H1 (cell line): Measurements from ENCODE around the gene ADGRF5. TPM values are rescaled to one million over a fixed set of nuclear protein-coding genes. Genes with fewer than 3 reads are reported as not detected.

ENCODE experiments used
- CTCF ChIA-PET: fragments of 300-600 bp; sonication (Branson Sonifier 250); formaldehyde crosslinking; loops from one replicate; lab custom pipeline; 2021; ENCODE audit not compliant: partially characterized antibody; lab: Charles Lee
- POLR2A ChIA-PET: fragments of 300-600 bp; sonication (Branson Sonifier 250); formaldehyde crosslinking; loops from one replicate; lab custom pipeline; 2021; ENCODE audit warnings: inconsistent platforms; ENCODE audit not compliant: partially characterized antibody; lab: Charles Lee
- DNase-seq, 2 experiments: peaks; one replicate each; pipeline versions ENCODE4 v3.0.0 to v3.0.0-alpha.2; 2010 to 2022; ENCODE audit warnings: low spot score in 2 of 2, low read depth in 1 of 2, mixed read lengths in 1 of 2
- FAIRE-seq: peaks from 2 replicates; lab custom pipeline; 2011; peaks lifted over from hg19 to GRCh38; lab: Jason Lieb, UNC
- H2AFZ ChIP-seq: 2 replicates; pipeline ENCODE4 v1.8.1; 2012; ENCODE audit warnings: low read length, inconsistent platforms
- H2AK5ac ChIP-seq: 2 replicates; pipeline ENCODE4 v1.6.1; 2013; ENCODE audit warnings: low read depth, low read length
- H2BK120ac ChIP-seq: replicated peaks from 2 replicates; pipeline ENCODE3; 2013; ENCODE audit warnings: low read depth, low read length, inconsistent platforms
- H2BK12ac ChIP-seq: 2 replicates; pipeline ENCODE4 v1.6.1; 2013; ENCODE audit warnings: low read depth, low read length
- H2BK15ac ChIP-seq: 2 replicates; pipeline ENCODE4 v1.6.1; 2013; ENCODE audit warnings: low read length
- H2BK20ac ChIP-seq: 2 replicates; pipeline ENCODE4 v1.6.1; 2013; ENCODE audit warnings: low read length
- H2BK5ac ChIP-seq: 2 replicates; pipeline ENCODE4 v1.6.1; 2013; ENCODE audit warnings: low read depth, low read length
- H3K14ac ChIP-seq: 2 replicates; pipeline ENCODE4 v1.6.1; 2013; ENCODE audit warnings: inconsistent platforms; ENCODE audit not compliant: insufficient read length
- H3K18ac ChIP-seq: 2 replicates; pipeline ENCODE4 v1.6.1; 2013; ENCODE audit warnings: low read length; ENCODE audit errors: extremely low read depth
- H3K23ac ChIP-seq: 2 replicates; pipeline ENCODE4 v1.6.1; 2013; ENCODE audit warnings: inconsistent platforms; ENCODE audit not compliant: insufficient read length
- H3K23me2 ChIP-seq: 2 replicates; pipeline ENCODE4 v1.6.1; 2013; ENCODE audit warnings: low read depth, low read length
- H3K27ac ChIP-seq: 2 replicates; pipeline ENCODE4 v1.6.1; 2011; ENCODE audit warnings: low read depth, low read length, inconsistent platforms
- H3K27me3 ChIP-seq, 4 experiments: replicated peaks in 1 of 4; 1 replicate in 1 of 4; 2 replicates in 3 of 4; pipeline versions ENCODE4 v1.6.1 to v1.8.1; 2011 to 2013; ENCODE audit warnings: low read length in 3 of 4, mild to moderate bottlenecking in 3 of 4, inconsistent platforms in 2 of 4, mixed read lengths in 2 of 4, moderate library complexity in 1 of 4; ENCODE audit not compliant: control insufficient read depth in 3 of 4, insufficient read depth in 3 of 4; ENCODE audit errors: extremely low read depth in 1 of 4
- H3K36me3 ChIP-seq, 4 experiments: 2 replicates each; pipeline versions ENCODE4 v1.6.1 to v1.8.1; 2011 to 2013; ENCODE audit warnings: mild to moderate bottlenecking in 4 of 4, low read length in 3 of 4, moderate library complexity in 2 of 4, control low read depth in 1 of 4, inconsistent platforms in 1 of 4; ENCODE audit not compliant: insufficient read depth in 4 of 4, control insufficient read depth in 2 of 4
- H3K4ac ChIP-seq: replicated peaks from 2 replicates; pipeline ENCODE3; 2013; ENCODE audit warnings: low read length, low read depth, mixed read lengths, inconsistent platforms; ENCODE audit not compliant: insufficient read length
- H3K4me1 ChIP-seq, 4 experiments: replicated peaks in 1 of 4; 1 replicate in 1 of 4; 2 replicates in 3 of 4; pipeline versions ENCODE4 v1.6.1 to v1.8.1; 2011 to 2013; ENCODE audit warnings: low read length in 3 of 4, inconsistent platforms in 2 of 4, mixed read lengths in 1 of 4; ENCODE audit not compliant: insufficient read depth in 4 of 4, control insufficient read depth in 3 of 4
- H3K4me2 ChIP-seq, 2 experiments: 2 replicates each; pipeline versions ENCODE4 v1.6.1 to v1.8.1; 2011 to 2013; ENCODE audit warnings: low read depth in 2 of 2, low read length in 2 of 2, control low read depth in 1 of 2, inconsistent platforms in 1 of 2, mild to moderate bottlenecking in 1 of 2; ENCODE audit not compliant: insufficient read depth in 1 of 2
- H3K4me3 ChIP-seq, 4 experiments: fragments of 200-600, 300-600 bp in 1 of 4; sonication (generic), shearing (Covaris generic), sonication (Bioruptor Twin) in 1 of 4; 2 replicates each; pipeline versions ENCODE4 v1.5.1 to v1.8.1; 2011 to 2016; ENCODE audit warnings: low read length in 4 of 4, low read depth in 3 of 4, control low read depth in 2 of 4, inconsistent platforms in 2 of 4, mild to moderate bottlenecking in 2 of 4, mixed read lengths in 1 of 4, moderate library complexity in 1 of 4; ENCODE audit not compliant: insufficient read depth in 2 of 4; ENCODE audit errors: extremely low read depth in 1 of 4
- H3K56ac ChIP-seq: replicated peaks from 2 replicates; pipeline ENCODE3; 2013; ENCODE audit warnings: low read depth, mild to moderate bottlenecking, mixed read lengths, low read length, inconsistent platforms; ENCODE audit not compliant: insufficient read length
- H3K79me1 ChIP-seq: 2 replicates; pipeline ENCODE4 v1.6.1; 2013; ENCODE audit warnings: low read depth, low read length, control low read depth
- H3K79me2 ChIP-seq, 2 experiments: 2 replicates each; pipeline versions ENCODE4 v1.6.1 to v1.8.1; 2012 to 2013; ENCODE audit warnings: low read length in 2 of 2, mild to moderate bottlenecking in 2 of 2, inconsistent platforms in 1 of 2; ENCODE audit not compliant: insufficient read depth in 2 of 2, control insufficient read depth in 1 of 2
- H3K9ac ChIP-seq, 4 experiments: replicated peaks in 1 of 4; 1 replicate in 1 of 4; 2 replicates in 3 of 4; pipeline versions ENCODE4 v1.6.1 to v1.8.1; 2011 to 2013; ENCODE audit warnings: low read depth in 3 of 4, low read length in 3 of 4, control low read depth in 2 of 4, mild to moderate bottlenecking in 2 of 4, moderate library complexity in 2 of 4, inconsistent platforms in 1 of 4; ENCODE audit errors: extremely low read depth in 1 of 4
- H3K9me3 ChIP-seq, 2 experiments: 2 replicates each; pipeline versions ENCODE4 v1.6.1 to v1.8.1; 2012 to 2013; ENCODE audit warnings: mild to moderate bottlenecking in 2 of 2, moderate library complexity in 2 of 2, control low read depth in 1 of 2, inconsistent platforms in 1 of 2, low read depth in 1 of 2, low read length in 1 of 2, mixed read lengths in 1 of 2; ENCODE audit not compliant: insufficient read depth in 2 of 2
- H4K20me1 ChIP-seq, 2 experiments: replicated peaks in 1 of 2; 2 replicates each; pipeline versions ENCODE3 to v1.8.1; 2011 to 2013; ENCODE audit warnings: inconsistent platforms in 2 of 2, low read length in 2 of 2, mild to moderate bottlenecking in 1 of 2; ENCODE audit not compliant: insufficient read depth in 2 of 2, control insufficient read depth in 1 of 2
- H4K5ac ChIP-seq: 2 replicates; pipeline ENCODE4 v1.6.1; 2013; ENCODE audit warnings: low read length, low read depth, mixed read lengths, inconsistent platforms; ENCODE audit not compliant: insufficient read length
- H4K8ac ChIP-seq: 2 replicates; pipeline ENCODE4 v1.8.0; 2013; ENCODE audit warnings: mild to moderate bottlenecking, moderate library complexity, low read length, inconsistent platforms; ENCODE audit not compliant: insufficient read depth; ENCODE audit errors: extremely low read depth
- H4K91ac ChIP-seq: replicated peaks from 2 replicates; pipeline ENCODE3; 2013; ENCODE audit warnings: low read length, mixed read lengths, inconsistent platforms; ENCODE audit not compliant: insufficient read length
- BCL11A ChIP-seq, 2 experiments: IDR thresholded peaks; one replicate each; pipeline ENCODE4 v1.6.1; 2011; ENCODE audit warnings: low read depth in 2 of 2, low read length in 2 of 2, mild to moderate bottlenecking in 2 of 2
- CEBPB ChIP-seq: IDR thresholded peaks from 2 replicates; pipeline ENCODE4 v1.6.1; 2012; ENCODE audit warnings: low read depth, low read length
- CHD1 ChIP-seq: IDR thresholded peaks from 2 replicates; pipeline ENCODE4 v1.6.1; 2012; ENCODE audit warnings: low read depth, low read length, improper control_type of control experiment
- EP300 ChIP-seq, 2 experiments: IDR thresholded peaks; 1 replicate in 1 of 2; 2 replicates in 1 of 2; pipeline ENCODE4 v1.6.1; 2011 to 2012; ENCODE audit warnings: low read depth in 2 of 2, low read length in 2 of 2, mild to moderate bottlenecking in 2 of 2, borderline replicate concordance in 1 of 2, inconsistent platforms in 1 of 2, moderate library complexity in 1 of 2
- NRF1 ChIP-seq: IDR thresholded peaks from 2 replicates; pipeline ENCODE4 v1.6.1; 2011; ENCODE audit warnings: mild to moderate bottlenecking, low read depth, low read length, improper control_type of control experiment
- POLR2AphosphoS5 ChIP-seq: IDR thresholded peaks from 2 replicates; pipeline ENCODE4 v1.6.1; 2011; ENCODE audit warnings: low read depth, low read length
- RXRA ChIP-seq: IDR thresholded peaks from 2 replicates; pipeline ENCODE4 v1.6.1; 2011; ENCODE audit warnings: low read depth, mild to moderate bottlenecking, low read length, moderate library complexity; ENCODE audit not compliant: insufficient read depth
- SRF ChIP-seq: IDR thresholded peaks from 2 replicates; pipeline ENCODE4 v1.6.1; 2011; ENCODE audit warnings: mild to moderate bottlenecking, low read depth, low read length, moderate library complexity
- YY1 ChIP-seq: IDR thresholded peaks from 2 replicates; pipeline ENCODE4 v1.6.1; 2011; ENCODE audit warnings: low read depth, mild to moderate bottlenecking, low read length
- WGBS, 2 experiments: shearing (Covaris generic) in 1 of 2; methylation state at CpG; one replicate each; pipeline versions ENCODE4 v1.1.6 to v1.1.7; 2013 to 2015; ENCODE audit warnings: low lambda C conversion rate in 2 of 2, mixed read lengths in 2 of 2, inconsistent platforms in 1 of 2, low coverage in 1 of 2, missing lambda C conversion rate in 1 of 2; ENCODE audit not compliant: insufficient replicate concordance in 2 of 2, insufficient coverage in 1 of 2, insufficient read length in 1 of 2; ENCODE audit errors: extremely low coverage in 1 of 2, missing lambda C conversion rate in 1 of 2; 5-methylcytosine and 5-hydroxymethylcytosine counted together
- polyA plus RNA-seq, 7 experiments: library from polyadenylated mRNA; depleted of rRNA in 3 of 7; stranded (reverse) in 5 of 7; unstranded in 2 of 7; fragments of >200 nt in 5 of 7; fragments of 200-250 nt in 2 of 7; gene quantifications; 1 replicate in 5 of 7; 2 replicates in 1 of 7; 4 replicates in 1 of 7; pipeline versions ENCODE4 v1.2.1 to v1.2.3, GENCODE V29; 2011 to 2013; ENCODE audit warnings: missing spikeins in 2 of 7, mixed read lengths in 2 of 7
- total RNA-seq: library from RNA; stranded (reverse); fragmentation: NEBNext Ultra II Directional; extraction: Animal tissue kit (Norgen Biotek cat#: 25700); gene quantifications from 2 replicates; pipeline ENCODE4 v1.2.1, GENCODE V29; 2021
- TF ChIP-seq, protein P1 (sequence below): IDR thresholded peaks from 2 replicates; pipeline ENCODE4 v1.6.1; 2011; ENCODE audit warnings: low read depth, mild to moderate bottlenecking, low read length; ENCODE audit not compliant: insufficient read depth
- TF ChIP-seq, protein P2 (sequence below), 3 experiments: IDR thresholded peaks; 1 replicate in 2 of 3; 2 replicates in 1 of 3; pipeline versions ENCODE4 v1.5.1 to v1.6.1; 2011; ENCODE audit warnings: low read length in 3 of 3, mild to moderate bottlenecking in 3 of 3, inconsistent platforms in 2 of 3, low read depth in 1 of 3, moderate library complexity in 1 of 3; ENCODE audit not compliant: insufficient read depth in 1 of 3; ENCODE audit errors: control extremely low read depth in 1 of 3

Gene ADGRF5
- total and polyA plus RNA-seq, 2 of the 8 experiments (the other 6 are each of a cell fraction or from before 2014, with no cell fraction given) = 0.06 TPM; not detected in 1

DNA sequence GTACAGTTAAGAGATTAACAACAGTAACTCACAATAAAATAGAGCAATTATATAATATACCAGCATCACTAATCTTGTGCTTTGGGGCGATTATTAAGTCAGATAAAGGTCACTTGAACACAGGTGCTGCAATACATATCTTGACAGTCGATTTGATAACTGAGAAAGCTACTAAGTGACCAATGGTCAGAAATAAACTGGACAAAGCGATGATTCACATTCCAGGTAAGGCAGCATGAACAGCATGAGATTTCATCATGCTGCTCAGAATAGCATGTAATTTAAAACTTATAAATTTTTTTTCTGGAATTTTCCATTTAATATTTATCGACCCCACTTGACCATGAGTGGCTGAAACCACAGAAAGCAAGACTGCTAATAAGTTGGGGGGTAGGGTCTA is 15.9 kb upstream of the ADGRF5 start:
- WGBS, 2 experiments = 87% methylated on average over 4 of the region's 4 CpGs; no CpG with 5 or more reads in 1 of the 2 experiments
- TF ChIP-seq, protein P1, sequence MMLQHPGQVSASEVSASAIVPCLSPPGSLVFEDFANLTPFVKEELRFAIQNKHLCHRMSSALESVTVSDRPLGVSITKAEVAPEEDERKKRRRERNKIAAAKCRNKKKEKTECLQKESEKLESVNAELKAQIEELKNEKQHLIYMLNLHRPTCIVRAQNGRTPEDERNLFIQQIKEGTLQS = no peak
- TF ChIP-seq CHD1 = no peak
- no peak for TF ChIP-seq CEBPB
- TF ChIP-seq EP300 (IDR thresholded peaks at IDR 0.05; ENCODE audit: borderline replicate concordance in 1 of 2, low read depth in 2 of 2, low read length in 2 of 2) = no peak
- TF ChIP-seq YY1 = no peak
- TF ChIP-seq, protein P2, sequence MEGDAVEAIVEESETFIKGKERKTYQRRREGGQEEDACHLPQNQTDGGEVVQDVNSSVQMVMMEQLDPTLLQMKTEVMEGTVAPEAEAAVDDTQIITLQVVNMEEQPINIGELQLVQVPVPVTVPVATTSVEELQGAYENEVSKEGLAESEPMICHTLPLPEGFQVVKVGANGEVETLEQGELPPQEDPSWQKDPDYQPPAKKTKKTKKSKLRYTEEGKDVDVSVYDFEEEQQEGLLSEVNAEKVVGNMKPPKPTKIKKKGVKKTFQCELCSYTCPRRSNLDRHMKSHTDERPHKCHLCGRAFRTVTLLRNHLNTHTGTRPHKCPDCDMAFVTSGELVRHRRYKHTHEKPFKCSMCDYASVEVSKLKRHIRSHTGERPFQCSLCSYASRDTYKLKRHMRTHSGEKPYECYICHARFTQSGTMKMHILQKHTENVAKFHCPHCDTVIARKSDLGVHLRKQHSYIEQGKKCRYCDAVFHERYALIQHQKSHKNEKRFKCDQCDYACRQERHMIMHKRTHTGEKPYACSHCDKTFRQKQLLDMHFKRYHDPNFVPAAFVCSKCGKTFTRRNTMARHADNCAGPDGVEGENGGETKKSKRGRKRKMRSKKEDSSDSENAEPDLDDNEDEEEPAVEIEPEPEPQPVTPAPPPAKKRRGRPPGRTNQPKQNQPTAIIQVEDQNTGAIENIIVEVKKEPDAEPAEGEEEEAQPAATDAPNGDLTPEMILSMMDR (IDR thresholded peaks at IDR 0.05; ENCODE audit: control extremely low read depth in 1 of 3, insufficient read depth in 1 of 3, low read depth in 1 of 3, low read length in 3 of 3) = no peak
- no peak for TF ChIP-seq NRF1
- no peak for TF ChIP-seq POLR2AphosphoS5
- no peak for TF ChIP-seq RXRA
- TF ChIP-seq SRF = no peak
- no peak for TF ChIP-seq BCL11A (IDR thresholded peaks at IDR 0.05; ENCODE audit: low read depth in 2 of 2, low read length in 2 of 2)

More for the DNA sequence above, 15.9 kb upstream of the ADGRF5 start:
- no peaks in the 10 kb centered on the region for H3K79me1 ChIP-seq
- CTCF ChIA-PET = no interaction called here
- no peak overlapping the region for H2BK12ac ChIP-seq
- no peak overlapping the region for H2BK5ac ChIP-seq
- no peak overlapping the region for H3K18ac ChIP-seq
- no peak overlapping the region for H3K4me2 ChIP-seq
- H4K5ac ChIP-seq = no peak overlapping the region
- no peaks in the 10 kb centered on the region for H3K36me3 ChIP-seq
- no peak overlapping the region for H2BK15ac ChIP-seq
- no peak overlapping the region for H3K9ac ChIP-seq
- POLR2A ChIA-PET = no interaction called here
- FAIRE-seq = no peak
- no peak overlapping the region for H2BK120ac ChIP-seq
- H2BK20ac ChIP-seq = no peak overlapping the region
- no peaks in the 10 kb centered on the region for H3K27me3 ChIP-seq
- H3K4me3 ChIP-seq = no peak overlapping the region
- no peak overlapping the region for H3K14ac ChIP-seq
- H3K23ac ChIP-seq = no peak overlapping the region
- no peak overlapping the region for H3K56ac ChIP-seq
- no peak overlapping the region for H3K4ac ChIP-seq
- H3K9me3 ChIP-seq = no peaks in the 10 kb centered on the region
- H3K4me1 ChIP-seq = peaks cover 0 to 7% (median 6%) of the 10 kb centered on the region in 4 experiments; a peak in 5 of 7 replicates
- no peak overlapping the region for H3K27ac ChIP-seq
- H3K23me2 ChIP-seq = no peaks in the 10 kb centered on the region; the same call in 1 of the 2 replicates
- DNase-seq = no peak
- no peak overlapping the region for H2AK5ac ChIP-seq
- H4K20me1 ChIP-seq = no peaks in the 10 kb centered on the region
- no peak overlapping the region for H4K8ac ChIP-seq
- H3K79me2 ChIP-seq = no peaks in the 10 kb centered on the region
- no peak overlapping the region for H4K91ac ChIP-seq
- no peak overlapping the region for H2AFZ ChIP-seq
